Right lobe of liver (tissue), 6 donors: ENCODE data around the gene ZNF280C. TPM values are rescaled to one million over a fixed set of nuclear protein-coding genes. Genes with fewer than 3 reads are reported as not detected.
"Not testable (repeated sequence)": the region's sequence is repeated elsewhere in the genome, so short reads cannot be mapped to it uniquely, and the experiment has no call there.

ENCODE experiments used
- ATAC-seq, 4 donors: fragments of 200-7000 bp; cut with Tn5 transposase; one replicate each; pipeline ENCODE4 v1.9.1; 2020; ENCODE audit warnings: mild to moderate bottlenecking in 4 of 4, moderate library complexity in 4 of 4
- DNase-seq, 3 donors: peaks; one replicate each; pipeline ENCODE4 v3.0.0-alpha.2; 2020
- H3K27ac ChIP-seq, 3 donors: fragments of 200-600 bp; one replicate each; pipeline ENCODE4 v1.8.0; 2022
- H3K27me3 ChIP-seq, 2 donors: fragments of 200-600 bp; one replicate each; pipeline ENCODE4 v1.8.0; 2022
- H3K36me3 ChIP-seq, 4 donors: fragments of 200-600 bp; sonication (generic) in 1 of 4; one replicate each; pipeline versions ENCODE4 v1.5.1 to v1.8.0; 2017 to 2022; ENCODE audit warnings: control low read depth in 1 of 4
- H3K4me1 ChIP-seq, 4 donors: fragments of 200-600 bp; sonication (generic) in 1 of 4; one replicate each; pipeline versions ENCODE4 v1.5.1 to v1.8.0; 2017 to 2022; ENCODE audit warnings: control low read depth in 1 of 4
- H3K4me3 ChIP-seq, 3 donors: fragments of 200-600 bp; one replicate each; pipeline ENCODE4 v1.8.0; 2022
- H3K9me3 ChIP-seq, 4 donors: fragments of 200-600 bp; sonication (generic) in 1 of 4; one replicate each; pipeline versions ENCODE4 v1.5.1 to v1.8.0; 2017 to 2022; ENCODE audit warnings: control low read depth in 1 of 4
- CTCF ChIP-seq, 4 donors: fragments of 200-600 bp in 3 of 4; fragments of 450-650 bp in 1 of 4; IDR thresholded peaks; one replicate each; pipeline versions ENCODE4 v1.5.1 to v1.8.0; 2016 to 2022; ENCODE audit warnings: antibody characterized with exemption in 4 of 4, mild to moderate bottlenecking in 2 of 4
- POLR2A ChIP-seq: fragments of 450-650 bp; IDR thresholded peaks from one replicate; pipeline ENCODE4 v1.6.1; 2017; ENCODE audit warnings: antibody characterized with exemption, mild to moderate bottlenecking
- WGBS: methylation state at CpG from one replicate; pipeline ENCODE4 v1.1.6; 2018; ENCODE audit warnings: low coverage, low lambda C conversion rate; ENCODE audit not compliant: insufficient coverage; ENCODE audit errors: missing lambda C conversion rate; 5-methylcytosine and 5-hydroxymethylcytosine counted together
- intact Hi-C, 2 donors: fragments of 100-400 bp; cut with DNase I; formaldehyde crosslinking; loops; one replicate each; pipeline versions ENCODE4 v1.11.2 to v1.14.1; 2022
- total RNA-seq, 6 experiments: library from RNA; depleted of rRNA in 2 of 6; stranded (reverse); fragments of >200 nt in 2 of 6; fragmentation: NEBNext Ultra II Directional in 3 of 6; extraction: Animal tissue kit (Norgen Biotek cat#: 25700) in 3 of 6; gene quantifications; one replicate each; pipeline versions ENCODE4 v1.1.0 to v1.2.4, GENCODE V29; 2016 to 2023
- donor health status: DM: no; HTN: yes; CAD: no.
- donor health status: DM: no; HTN: no; CAD: no.
- donor health status: DM: no; HTN: no; CAD: no.
- donor health status: DM: no; HTN: yes; CAD: no.
- donor health status: DM: no; HTN: yes; CAD: no.

Gene ZNF280C
- total RNA-seq, 6 experiments from 2014 or later = 0.88 to 2.0 (median 1.3) TPM

GRCh38 chrX:130251671-130252070 is 17.0 kb downstream of the ZNF280C start:
- no peak overlapping the region for H3K27ac ChIP-seq
- H3K4me1 ChIP-seq = no peaks in the 10 kb centered on the region
- H3K27me3 ChIP-seq = no peaks in the 10 kb centered on the region
- H3K9me3 ChIP-seq = no peaks in the 10 kb centered on the region
- intact Hi-C loops = no loop called here
- no peak for TF ChIP-seq POLR2A
- no peak for TF ChIP-seq CTCF (IDR thresholded peaks at IDR 0.05)
- WGBS = 78% methylated on average over 10 of the region's 14 CpGs
- ATAC-seq (no peak), DNase-seq (no peak)
- H3K36me3 ChIP-seq = no peaks in the 10 kb centered on the region
- no peak overlapping the region for H3K4me3 ChIP-seq

GRCh38 chrX:130247996-130248395 is 20.7 kb downstream of the ZNF280C start:
- WGBS = 59% methylated on average over 5 of the region's 6 CpGs
- TF ChIP-seq POLR2A = no peak
- no peak for TF ChIP-seq CTCF (IDR thresholded peaks at IDR 0.05)
- H3K9me3 ChIP-seq = no peaks in the 10 kb centered on the region
- H3K27me3 ChIP-seq = no peaks in the 10 kb centered on the region
- no peak for ATAC-seq
- intact Hi-C loops = no loop called here
- peaks cover 0 to 2% (median 0%) of the 10 kb centered on the region in 4 donors for H3K36me3 ChIP-seq
- no peak overlapping the region for H3K4me3 ChIP-seq
- H3K27ac ChIP-seq = no peak overlapping the region
- no peak for DNase-seq
- no peaks in the 10 kb centered on the region for H3K4me1 ChIP-seq

- H3K27ac ChIP-seq = no peak overlapping the region
- TF ChIP-seq CTCF (IDR thresholded peaks at IDR 0.05) = no peak
- no peak for TF ChIP-seq POLR2A
- intact Hi-C loops = no loop called here
- H3K9me3 ChIP-seq = no peaks in the 10 kb centered on the region
- ATAC-seq (no peak), DNase-seq (no peak)
- H3K27me3 ChIP-seq = no peaks in the 10 kb centered on the region
- H3K4me3 ChIP-seq = no peak overlapping the region
- H3K4me1 ChIP-seq = no peaks in the 10 kb centered on the region
- WGBS = 78% methylated on average over 2 of the region's 2 CpGs
- peaks cover 0 to 11% (median 0%) of the 10 kb centered on the region in 4 donors for H3K36me3 ChIP-seq
These were observed 22.6 kb downstream of the ZNF280C start for GRCh38 chrX:130246084-130246483.

- intact Hi-C loops = no loop called here
- H3K36me3 ChIP-seq = peaks cover 0 to 13% (median 0%) of the 10 kb centered on the region in 4 donors
- H3K27ac ChIP-seq = no peak overlapping the region
- DNase-seq (no peak), ATAC-seq (no peak)
- TF ChIP-seq POLR2A (no peak), CTCF (IDR thresholded peaks at IDR 0.05) (no peak)
- no peaks in the 10 kb centered on the region for H3K4me1 ChIP-seq
- H3K4me3 ChIP-seq = no peak overlapping the region
- no peaks in the 10 kb centered on the region for H3K9me3 ChIP-seq
- no peaks in the 10 kb centered on the region for H3K27me3 ChIP-seq
These were observed 23.3 kb downstream of the ZNF280C start for GRCh38 chrX:130245441-130245840.

- DNase-seq, H3K4me1 ChIP-seq, H3K9me3 ChIP-seq, H3K27ac ChIP-seq, H3K4me3 ChIP-seq, H3K36me3 ChIP-seq, H3K27me3 ChIP-seq, ATAC-seq, intact Hi-C loops: not testable (repeated sequence)
- WGBS = 59% methylated on average over 4 of the region's 4 CpGs
These were observed 37.5 kb downstream of the ZNF280C start for GRCh38 chrX:130231184-130231583.
